ENCODE results near the gene ABCC8. TPM values are rescaled to one million over a fixed set of nuclear protein-coding genes. Genes with fewer than 3 reads are reported as not detected.

Gene ABCC8
- total RNA-seq, 1 donor = 0.27 TPM

GRCh38 chr11:17473071-17473744, 3.4 kb downstream of the ABCC8 start:
- peak in 1 of 3 donors; percentile 14 for DNase-seq (ENCODE audit: low read depth in 2 of 3, low spot score in 2 of 3)

GRCh38 chr11:17472467-17472866, 4.2 kb downstream of the ABCC8 start:
- no peak for DNase-seq (ENCODE audit: low read depth in 2 of 3, low spot score in 2 of 3)

DNA sequence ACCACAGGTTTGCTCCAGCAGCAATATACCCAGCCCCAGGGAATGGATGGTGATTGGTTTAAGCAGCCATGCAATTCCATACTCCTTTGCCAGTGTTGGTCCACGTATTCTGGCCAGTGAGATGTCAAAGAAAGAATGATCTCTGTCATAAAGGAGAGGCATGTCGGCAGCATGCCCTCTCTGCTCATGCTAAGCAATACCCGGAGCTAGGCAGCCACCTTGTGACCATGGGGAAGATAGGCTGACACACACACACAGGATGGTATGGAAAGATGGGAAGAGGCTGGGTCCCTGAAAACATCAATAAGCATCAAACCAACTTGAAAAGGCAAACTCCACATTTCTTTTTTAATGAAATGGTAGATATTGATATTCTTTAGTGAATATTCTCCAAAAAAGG, 5.1 kb downstream of the ABCC8 start:
- DNase-seq (ENCODE audit: low read depth in 2 of 3, low spot score in 2 of 3) = no peak

- no peak for DNase-seq (ENCODE audit: low read depth in 2 of 3, low spot score in 2 of 3)
These were observed 6.6 kb downstream of the ABCC8 start for GRCh38 chr11:17469998-17470397.

DNA sequence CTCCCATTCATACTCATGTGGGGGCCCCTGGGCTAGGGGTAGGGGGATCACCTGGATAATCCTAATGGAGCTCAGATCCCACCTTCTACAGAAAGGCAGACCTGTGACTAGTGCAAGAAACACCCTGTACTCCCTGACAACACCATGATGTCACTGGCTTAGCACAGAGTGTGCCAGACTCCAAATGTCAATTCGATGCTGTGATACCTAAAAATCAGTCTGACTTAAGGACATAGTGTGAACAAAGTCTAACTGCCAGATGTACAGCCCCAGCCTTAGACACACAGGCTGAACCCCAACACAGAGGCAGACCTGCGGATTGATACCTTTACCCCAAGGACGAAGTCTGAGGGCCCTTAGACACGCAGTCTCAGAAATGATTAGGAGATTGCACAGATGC, 8.5 kb downstream of the ABCC8 start:
- DNase-seq (ENCODE audit: low read depth in 2 of 3, low spot score in 2 of 3) = no peak

- no peak for DNase-seq (ENCODE audit: low read depth in 2 of 3, low spot score in 2 of 3)
These were observed 13.0 kb downstream of the ABCC8 start for GRCh38 chr11:17463546-17464174.

DNA sequence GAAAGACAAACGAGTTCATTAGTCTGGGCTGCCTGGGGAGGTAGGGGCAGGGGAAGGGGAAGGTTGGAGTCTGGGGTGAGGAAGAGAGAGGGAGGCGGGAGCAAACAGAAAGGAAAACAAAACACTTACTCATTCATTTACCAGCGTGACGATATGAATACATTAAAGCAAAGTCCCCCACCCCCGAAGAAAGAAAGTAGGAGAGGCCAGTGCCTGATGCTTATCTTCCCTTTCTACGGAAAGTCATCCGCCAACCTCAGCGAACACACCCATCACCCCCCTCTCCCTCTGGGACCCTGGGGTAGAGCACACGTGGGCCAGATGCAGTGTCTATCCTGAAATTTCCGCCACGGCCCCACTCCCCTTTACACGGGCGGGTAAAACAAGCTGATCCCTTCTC, 13.7 kb downstream of the ABCC8 start:
- no peak for DNase-seq (ENCODE audit: low read depth in 2 of 3, low spot score in 2 of 3)

DNA sequence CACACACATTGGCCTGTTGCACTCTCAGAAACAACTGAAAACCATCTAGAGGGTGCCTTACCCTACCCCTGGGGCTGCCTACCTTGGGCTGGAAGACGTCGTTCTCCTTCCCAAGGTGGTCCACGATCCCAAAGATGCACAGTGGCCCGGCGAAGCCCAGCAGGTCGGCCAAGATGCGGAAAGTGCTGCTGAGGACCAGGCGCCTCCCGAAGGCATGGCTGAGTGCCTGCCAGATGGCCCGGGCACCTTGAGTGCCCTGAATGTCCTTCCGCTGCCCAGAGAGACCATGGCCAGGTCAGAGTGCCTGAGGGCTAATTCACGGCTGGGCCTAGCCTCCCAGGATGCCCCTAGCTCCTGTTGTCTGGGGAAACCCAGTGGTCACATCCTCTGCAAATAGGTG, 16.2 kb downstream of the ABCC8 start:
- no peak for DNase-seq (ENCODE audit: low read depth in 2 of 3, low spot score in 2 of 3)

GRCh38 chr11:17459236-17459896, 17.3 kb downstream of the ABCC8 start:
- DNase-seq (ENCODE audit: low read depth in 2 of 3, low spot score in 2 of 3) = no peak

DNA sequence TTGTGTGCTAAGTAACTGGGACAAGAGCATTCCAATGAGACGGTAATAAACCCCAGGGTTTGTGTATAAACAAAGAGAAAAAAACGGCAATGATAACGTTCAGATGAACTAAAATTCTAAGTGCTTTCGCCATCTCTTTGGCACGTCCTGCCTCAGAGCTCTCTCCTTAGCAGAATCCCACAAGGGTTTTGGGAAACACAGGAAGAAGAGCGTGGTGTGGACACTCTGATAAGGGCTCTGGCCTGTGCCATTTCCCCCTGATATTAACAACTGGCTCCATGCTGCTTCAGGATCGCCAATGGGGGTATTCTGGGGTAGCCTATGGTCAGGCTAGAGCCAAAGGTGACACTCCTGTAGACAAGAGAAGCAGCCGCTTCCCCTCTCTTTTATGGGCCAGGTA, 18.4 kb downstream of the ABCC8 start:
- DNase-seq (ENCODE audit: low read depth in 2 of 3, low spot score in 2 of 3) = no peak

DNA sequence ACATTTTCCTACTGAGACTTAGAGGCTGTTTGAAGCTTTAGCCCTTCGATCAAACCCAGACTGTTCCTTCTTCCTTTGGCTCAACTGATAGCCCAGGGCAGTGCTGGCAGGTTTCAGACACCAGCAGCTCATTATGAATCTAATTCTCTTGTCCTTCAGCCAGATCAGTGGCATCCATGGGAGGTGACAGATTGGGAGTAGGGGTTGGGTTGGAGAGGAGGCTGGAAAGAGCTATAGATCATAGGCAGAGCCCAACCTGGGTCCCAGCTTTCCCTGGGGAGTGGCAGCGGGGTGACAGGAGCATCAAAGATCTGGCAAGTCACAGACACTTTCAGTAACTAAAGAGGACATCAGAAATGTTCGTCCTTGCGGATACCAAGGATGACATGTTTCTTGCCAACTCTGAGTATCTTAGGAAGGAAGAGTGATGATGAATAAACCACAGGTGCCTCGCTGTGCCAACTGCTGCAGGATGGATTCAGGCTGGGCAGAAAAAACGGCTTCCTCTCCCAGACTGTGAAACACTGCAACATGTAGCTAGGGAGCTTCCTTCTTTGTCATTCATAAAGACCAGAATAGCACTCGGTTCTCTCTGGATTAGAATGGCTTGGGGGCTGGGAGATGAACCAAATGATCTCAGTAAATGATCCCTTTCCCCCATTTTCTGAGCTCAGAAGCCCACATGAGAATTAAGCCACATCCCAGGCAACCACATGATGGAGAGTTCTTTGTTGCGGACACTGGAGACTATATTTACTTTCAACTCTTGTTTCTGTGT, 19.1 kb downstream of the ABCC8 start:
- peak in 2 of 3 donors; percentile 8 to 39 for DNase-seq (ENCODE audit: low read depth in 2 of 3, low spot score in 2 of 3)

GRCh38 chr11:17452668-17453067, 24.0 kb downstream of the ABCC8 start:
- no peak for DNase-seq (ENCODE audit: low read depth in 2 of 3, low spot score in 2 of 3)

DNA sequence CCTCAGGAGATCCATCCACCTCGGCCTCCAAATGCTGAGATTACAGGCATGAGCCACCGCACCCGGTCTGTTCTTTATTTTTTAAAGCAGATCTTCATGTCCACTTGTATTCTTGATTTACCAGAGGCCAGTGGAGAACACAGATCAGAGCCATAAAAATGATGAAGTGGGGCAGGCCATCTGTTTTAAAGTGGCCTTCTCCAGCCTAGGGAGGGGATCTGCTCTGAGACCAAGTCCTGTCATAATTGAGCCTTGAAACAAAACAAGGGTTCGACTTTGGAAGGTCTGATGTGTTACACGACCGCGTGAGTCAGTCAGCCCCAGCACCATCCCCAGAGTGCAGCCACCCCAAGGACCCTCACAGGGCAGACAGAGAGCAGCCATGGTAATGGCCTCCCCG, 27.5 kb downstream of the ABCC8 start:
- no peak for DNase-seq (ENCODE audit: low read depth in 2 of 3, low spot score in 2 of 3)

GRCh38 chr11:17446482-17446881, 30.2 kb downstream of the ABCC8 start:
- no peak for DNase-seq (ENCODE audit: low read depth in 2 of 3, low spot score in 2 of 3)

DNA sequence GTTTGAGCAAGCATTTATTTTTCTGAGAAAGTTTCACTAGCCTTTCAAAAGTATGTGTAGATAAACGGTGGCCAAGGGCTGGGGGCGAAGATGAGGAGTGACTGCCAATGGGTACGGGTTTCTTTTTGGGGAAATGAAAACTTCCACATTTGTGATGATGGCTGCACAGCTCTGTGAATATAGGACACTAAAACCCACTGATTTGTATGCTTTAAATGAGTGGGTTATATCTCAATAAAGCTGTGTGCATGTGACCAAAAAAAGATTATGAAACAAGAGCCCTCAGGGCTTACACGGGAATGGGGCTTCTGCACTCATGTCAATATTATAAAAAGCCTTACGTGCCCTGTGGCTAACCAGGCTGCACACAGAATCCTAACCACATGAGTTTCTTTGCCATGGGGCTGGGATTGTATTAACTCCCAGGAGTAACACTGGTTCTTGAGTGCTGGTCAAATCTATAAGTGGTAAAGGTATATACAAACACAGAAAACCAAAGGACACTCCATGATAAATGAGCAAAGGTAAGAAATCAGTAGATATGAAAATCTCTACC, 31.3 kb downstream of the ABCC8 start:
- DNase-seq (ENCODE audit: low read depth in 2 of 3, low spot score in 2 of 3) = no peak

DNA sequence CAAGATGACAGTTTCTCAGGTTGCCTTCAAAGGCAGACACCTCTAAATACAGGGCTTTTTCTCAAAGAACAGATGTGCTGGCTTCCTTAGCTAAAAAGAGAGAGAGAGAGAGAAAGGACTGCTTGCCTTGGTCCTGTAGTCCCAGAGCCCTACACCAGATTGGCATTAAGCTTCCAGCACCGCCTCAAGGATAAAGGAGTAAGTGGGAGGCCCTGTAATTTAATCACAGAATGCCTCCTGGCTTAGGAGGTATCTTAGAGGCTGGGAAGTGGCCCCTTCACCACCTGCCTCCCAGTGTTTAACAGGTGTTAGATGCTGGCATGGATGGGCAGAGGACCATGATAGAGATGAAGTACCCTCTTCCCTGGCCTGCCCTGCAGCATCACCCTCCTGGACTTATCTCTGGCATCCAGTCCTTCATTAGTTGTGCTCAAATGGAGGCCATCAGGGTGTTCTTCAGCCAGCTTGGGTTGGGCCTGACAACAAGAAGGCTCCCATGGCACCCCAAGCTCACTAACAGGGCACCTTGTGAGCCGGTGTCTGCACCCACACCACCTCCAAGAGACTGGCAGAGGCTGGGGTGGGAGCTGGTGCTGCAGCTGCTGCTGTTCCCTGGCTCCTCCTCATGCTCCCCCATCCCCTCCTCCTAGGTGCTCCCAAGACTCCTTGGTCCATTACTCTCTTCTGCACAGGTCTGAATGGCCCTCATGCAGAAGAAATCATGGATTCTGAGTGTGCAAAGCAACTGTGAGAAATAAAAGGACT, 32.5 kb downstream of the ABCC8 start:
- no peak for DNase-seq (ENCODE audit: low read depth in 2 of 3, low spot score in 2 of 3)

DNA sequence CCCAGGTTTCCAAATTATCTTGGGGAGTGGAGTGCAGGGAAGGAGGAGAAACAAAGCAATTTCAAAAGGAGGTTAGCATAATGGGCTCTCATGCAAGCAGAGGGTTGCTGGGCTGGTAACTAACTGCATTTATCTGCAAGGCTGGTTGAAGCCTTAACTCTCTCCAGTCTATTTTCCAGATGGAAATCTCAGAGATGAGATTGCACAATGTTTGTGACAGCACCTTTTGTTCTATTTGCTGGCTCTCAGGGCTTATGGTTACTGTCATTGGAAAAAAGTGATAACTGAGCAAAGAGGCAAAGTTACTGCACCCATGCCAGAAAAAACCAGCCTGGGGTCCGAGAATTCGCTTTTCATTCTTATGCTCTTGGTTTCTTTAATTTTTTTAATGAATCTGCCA, 33.2 kb downstream of the ABCC8 start:
- no peak for DNase-seq (ENCODE audit: low read depth in 2 of 3, low spot score in 2 of 3)

DNA sequence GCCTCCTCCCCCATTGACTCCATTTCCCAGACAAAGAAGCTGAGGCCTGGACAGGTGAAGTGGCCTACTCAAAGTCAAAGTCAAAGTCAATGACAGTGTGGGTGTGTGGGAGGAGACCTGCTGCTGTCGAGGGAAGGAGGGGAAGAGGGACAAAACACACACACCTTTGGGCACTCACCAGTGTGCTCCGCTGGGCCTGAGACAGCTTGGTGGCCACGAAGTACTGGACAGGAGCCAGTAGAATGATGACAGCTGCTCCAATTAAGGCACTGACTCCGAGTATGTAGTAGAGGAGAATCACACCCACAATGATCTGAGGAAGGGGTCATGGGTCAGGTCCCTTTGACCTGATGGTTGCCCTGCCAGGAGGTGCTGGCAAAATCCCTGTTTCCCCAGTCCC, 33.6 kb downstream of the ABCC8 start:
- no peak for DNase-seq (ENCODE audit: low read depth in 2 of 3, low spot score in 2 of 3)

DNA sequence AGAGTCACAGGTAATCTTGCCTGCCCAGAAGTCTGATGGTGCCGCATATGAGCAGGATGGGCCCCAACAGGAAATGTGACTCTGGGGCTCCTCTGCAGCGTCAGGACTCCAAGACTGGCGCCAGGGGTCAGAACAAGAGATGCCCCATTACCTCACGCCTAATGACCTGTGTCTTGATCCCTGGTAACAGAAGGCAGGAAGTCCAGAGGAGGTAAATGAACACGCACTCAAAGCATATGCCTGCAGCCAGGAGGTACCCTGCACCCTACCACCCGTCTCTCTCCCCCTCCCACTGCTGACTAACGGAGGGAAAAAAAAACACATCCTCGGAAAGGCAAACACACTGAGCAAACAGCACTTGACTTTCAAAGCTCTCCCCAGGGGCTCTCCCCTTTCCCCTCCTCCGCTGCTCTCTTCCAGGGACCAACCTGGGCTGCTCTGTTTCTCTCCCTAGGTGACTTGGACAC, 37.3 kb downstream of the ABCC8 start:
- DNase-seq (ENCODE audit: low read depth in 2 of 3, low spot score in 2 of 3) = peak in 1 of 3 donors; percentile 14

DNA sequence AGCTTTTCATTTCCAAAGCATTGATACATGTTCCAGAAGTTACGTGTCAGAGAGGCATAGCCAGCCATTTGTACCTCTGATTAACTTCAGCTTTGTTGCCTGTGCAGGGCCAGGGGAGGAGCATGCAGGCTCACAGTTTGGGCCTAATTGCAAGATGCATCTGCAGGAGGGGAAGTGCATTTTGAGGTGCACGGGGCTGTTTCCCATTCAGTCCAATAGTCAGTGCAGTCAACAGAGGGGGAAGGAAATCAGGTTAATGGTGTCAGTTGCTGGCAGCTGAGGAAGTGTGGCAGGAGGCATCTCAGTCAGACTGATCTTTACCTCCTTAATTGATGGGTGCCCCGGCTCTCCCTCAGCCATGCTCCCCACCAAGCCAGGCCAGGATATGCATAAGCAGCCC, 39.3 kb downstream of the ABCC8 start:
- peak in 1 of 3 donors; percentile 6 for DNase-seq (ENCODE audit: low read depth in 2 of 3, low spot score in 2 of 3)
